Transverse colon (tissue), 4 donors: Measurements from ENCODE around the gene GPSM3. TPM values are rescaled to one million over a fixed set of nuclear protein-coding genes. Genes with fewer than 3 reads are reported as not detected.

Experiments
- DNase-seq: peaks from one replicate; pipeline ENCODE4 v3.0.0-alpha.2; 2019
- H3K27ac ChIP-seq, 4 donors: fragments of 200-600 bp; sonication (generic); 2 replicates each; pipeline ENCODE4 v1.5.1; 2016 to 2018; ENCODE audit warnings: inconsistent platforms in 4 of 4
- H3K27me3 ChIP-seq: fragments of 200-600 bp; sonication (generic); 2 replicates; pipeline ENCODE4 v1.5.1; 2017; ENCODE audit warnings: inconsistent platforms
- H3K36me3 ChIP-seq, 4 donors: fragments of 200-600 bp; sonication (generic); 2 replicates each; pipeline ENCODE4 v1.5.1; 2017 to 2019; ENCODE audit warnings: inconsistent platforms in 4 of 4
- H3K4me1 ChIP-seq, 4 donors: fragments of 200-600 bp; sonication (generic); 2 replicates each; pipeline ENCODE4 v1.5.1; 2017 to 2020; ENCODE audit warnings: inconsistent platforms in 4 of 4
- H3K4me3 ChIP-seq, 4 donors: fragments of 200-600 bp; sonication (generic); 1 replicate in 1 of 4; 2 replicates in 3 of 4; pipeline versions ENCODE4 v1.5.1 to v1.6.1; 2017 to 2019; ENCODE audit warnings: inconsistent platforms in 4 of 4
- H3K9me3 ChIP-seq, 2 donors: fragments of 200-600 bp; sonication (generic); 2 replicates each; pipeline ENCODE4 v1.5.1; 2017 to 2019; ENCODE audit warnings: inconsistent platforms in 2 of 2
- EP300 ChIP-seq: sonication (generic); formaldehyde crosslinking; IDR thresholded peaks from one replicate; pipeline ENCODE4 v1.6.1; 2017; ENCODE audit warnings: antibody characterized with exemption, low read depth
- POLR2A ChIP-seq: fragments of 450-650 bp; IDR thresholded peaks from one replicate; pipeline ENCODE4 v1.6.1; 2016; ENCODE audit warnings: antibody characterized with exemption, mild to moderate bottlenecking, moderate library complexity
- POLR2AphosphoS5 ChIP-seq, 3 donors: sonication (generic); formaldehyde crosslinking; IDR thresholded peaks; one replicate each; pipeline ENCODE4 v1.6.1; 2016; ENCODE audit warnings: antibody characterized with exemption in 3 of 3
- WGBS, 2 donors: methylation state at CpG; one replicate each; pipeline ENCODE4 v1.1.5; 2018; ENCODE audit warnings: low coverage in 1 of 2; 5-methylcytosine and 5-hydroxymethylcytosine counted together
- in situ Hi-C, 4 donors: fragments of 200-750 bp; cut with MboI; loops; one replicate each; pipeline versions ENCODE4 v1.15.0 to v1.15.1; 2017; ENCODE audit warnings: low sequenced_read_pairs in 3 of 4, low pct_ligation_motif_present in 1 of 4, low pct_unique_long_range_greater_than_20kb in 1 of 4
- intact Hi-C: fragments of 100-400 bp; cut with DNase I; formaldehyde crosslinking; loops from one replicate; pipeline ENCODE4 v1.15.1; 2023; ENCODE audit warnings: low total_unique reads
- total RNA-seq, 4 donors: library from RNA; depleted of rRNA; stranded (reverse); fragments of >200 nt; gene quantifications; one replicate each; pipeline ENCODE4 v1.1.0, GENCODE V29; 2016
- TF ChIP-seq, protein P1 (sequence below), 5 experiments: fragments of 200-600 bp in 3 of 5; fragments of 450-650 bp in 2 of 5; sonication (generic) in 3 of 5; IDR thresholded peaks; 1 replicate in 2 of 5; 2 replicates in 3 of 5; pipeline ENCODE4 v1.5.1; 2016 to 2017; ENCODE audit warnings: antibody characterized with exemption in 5 of 5, inconsistent platforms in 3 of 5, mild to moderate bottlenecking in 2 of 5, moderate library complexity in 1 of 5

GPSM3 gene
- total RNA-seq, 4 donors from 2014 or later: 1.00 to 8.6 (median 6.7) TPM

DNA sequence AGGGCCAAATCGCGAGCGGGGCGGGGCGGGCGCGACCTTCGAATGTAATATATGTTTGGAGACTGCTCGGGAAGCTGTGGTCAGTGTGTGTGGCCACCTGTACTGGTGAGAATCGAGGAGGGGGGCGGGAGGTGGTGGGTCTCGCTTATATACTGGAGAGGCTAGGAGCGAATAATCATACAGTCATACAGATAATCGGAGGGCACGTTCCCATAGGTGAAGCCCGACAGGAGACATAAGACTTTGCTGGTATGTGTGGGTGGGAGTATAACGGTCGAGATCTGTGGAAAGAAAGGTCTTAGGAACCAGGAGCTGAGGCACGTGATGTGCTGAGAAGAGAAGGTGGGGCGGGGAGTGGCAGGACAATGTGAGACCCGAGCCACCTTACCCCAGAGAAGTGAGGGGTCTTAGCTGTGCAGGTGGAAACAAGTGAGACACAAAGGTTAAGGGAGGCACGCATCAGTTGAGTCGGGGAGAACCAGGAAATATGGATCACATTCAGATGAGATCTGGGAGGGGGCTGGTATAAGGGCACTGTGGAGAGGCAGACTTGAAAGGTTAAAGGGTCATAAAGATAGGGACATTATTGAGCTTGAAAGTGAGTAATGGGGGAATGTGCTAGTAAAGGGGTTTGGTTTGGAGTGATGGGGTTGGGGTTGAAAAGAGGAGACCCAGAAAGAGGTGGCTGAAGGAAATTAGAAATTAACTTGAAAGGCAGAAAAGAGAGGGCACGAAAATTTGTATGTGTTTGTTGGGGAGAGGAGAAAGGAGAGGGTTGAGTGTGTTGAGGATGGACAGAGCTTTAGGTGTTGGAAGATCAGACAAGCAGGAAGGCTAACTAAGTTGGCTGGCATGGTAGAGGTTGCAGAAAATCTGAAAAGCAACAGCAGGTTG is 13.6 kb downstream of the GPSM3 start:
- no peaks in the 10 kb centered on the region for H3K9me3 ChIP-seq
- DNase-seq: no peak
- peak overlapping the region; percentile 94 to 96 (median 94) for H3K27ac ChIP-seq
- H3K36me3 ChIP-seq: peaks cover 0 to 9% (median 3%) of the 10 kb centered on the region in 4 donors
- in situ Hi-C loops: no loop called here
- peaks cover 25 to 58% (median 37%) of the 10 kb centered on the region in 4 donors for H3K4me1 ChIP-seq
- no peaks in the 10 kb centered on the region for H3K27me3 ChIP-seq
- peak overlapping the region; percentile 41 to 91 (median 84) for H3K4me3 ChIP-seq
- TF ChIP-seq, protein P1, sequence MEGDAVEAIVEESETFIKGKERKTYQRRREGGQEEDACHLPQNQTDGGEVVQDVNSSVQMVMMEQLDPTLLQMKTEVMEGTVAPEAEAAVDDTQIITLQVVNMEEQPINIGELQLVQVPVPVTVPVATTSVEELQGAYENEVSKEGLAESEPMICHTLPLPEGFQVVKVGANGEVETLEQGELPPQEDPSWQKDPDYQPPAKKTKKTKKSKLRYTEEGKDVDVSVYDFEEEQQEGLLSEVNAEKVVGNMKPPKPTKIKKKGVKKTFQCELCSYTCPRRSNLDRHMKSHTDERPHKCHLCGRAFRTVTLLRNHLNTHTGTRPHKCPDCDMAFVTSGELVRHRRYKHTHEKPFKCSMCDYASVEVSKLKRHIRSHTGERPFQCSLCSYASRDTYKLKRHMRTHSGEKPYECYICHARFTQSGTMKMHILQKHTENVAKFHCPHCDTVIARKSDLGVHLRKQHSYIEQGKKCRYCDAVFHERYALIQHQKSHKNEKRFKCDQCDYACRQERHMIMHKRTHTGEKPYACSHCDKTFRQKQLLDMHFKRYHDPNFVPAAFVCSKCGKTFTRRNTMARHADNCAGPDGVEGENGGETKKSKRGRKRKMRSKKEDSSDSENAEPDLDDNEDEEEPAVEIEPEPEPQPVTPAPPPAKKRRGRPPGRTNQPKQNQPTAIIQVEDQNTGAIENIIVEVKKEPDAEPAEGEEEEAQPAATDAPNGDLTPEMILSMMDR (IDR thresholded peaks at IDR 0.05): no peak
- no peak for TF ChIP-seq EP300
- no peak for TF ChIP-seq POLR2AphosphoS5 (IDR thresholded peaks at IDR 0.05)
- TF ChIP-seq POLR2A: no peak
- WGBS, 2 donors: 3 to 8% methylated on average over 8 to 24 of the region's 24 CpGs
- intact Hi-C loops: no loop called here

DNA sequence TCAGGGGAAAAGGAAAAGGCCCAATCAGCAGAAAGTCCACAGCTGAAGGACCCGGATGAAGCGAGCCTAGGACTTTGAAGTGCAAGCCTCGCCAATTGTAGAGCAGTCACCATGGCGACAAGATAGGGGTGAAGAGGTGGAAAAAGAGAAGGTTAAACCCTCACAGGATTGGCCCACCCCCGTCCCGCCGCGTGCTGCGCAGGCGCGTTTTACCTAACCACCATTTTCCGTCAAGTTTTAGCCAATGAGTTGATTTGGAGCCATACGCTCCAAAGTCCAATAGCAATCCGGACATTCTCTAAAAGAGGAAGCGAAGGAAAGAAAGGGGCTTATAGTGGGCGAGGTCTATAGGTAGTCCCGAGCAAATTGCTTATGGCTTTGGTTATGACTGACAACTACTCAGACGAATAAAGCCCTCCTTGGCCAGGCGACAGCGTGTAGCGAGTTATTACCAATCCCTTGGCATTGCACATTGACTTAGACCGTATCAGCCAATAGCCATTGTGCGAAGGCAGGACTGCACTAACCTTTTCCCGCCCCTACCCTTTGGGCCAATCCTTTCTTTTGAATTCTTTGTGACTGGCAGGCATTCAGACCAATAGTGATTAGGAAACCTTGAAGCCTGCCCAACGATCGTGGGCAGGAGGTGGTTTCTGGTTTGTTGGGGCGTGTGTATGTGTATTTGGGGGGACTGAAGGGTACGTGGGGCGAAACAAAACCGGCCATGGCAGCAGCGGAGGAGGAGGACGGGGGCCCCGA is 14.5 kb downstream of the GPSM3 start, which contains the start of gene RNF5:
RNF5 (plus strand) TSS at position 618 of the 759 bp plus-strand sequence; CDS start at position 725, 107 bp downstream.
- Histone ChIP-seq H3K4me1 (peaks cover 25 to 66% (median 37%) of the 10 kb centered on the region in 4 donors), H3K27me3 (no peaks in the 10 kb centered on the region), H3K27ac (peak within 1 kb of the TSS; percentile 94 to 96 (median 94)), H3K9me3 (no peaks in the 10 kb centered on the region), H3K36me3 (peaks cover 0 to 6% (median 2%) of the 10 kb centered on the region in 4 donors), H3K4me3 (peak within 1 kb of the TSS; percentile 41 to 91 (median 84))
- intact Hi-C loops: no loop called here
- whole genome bisulfite sequencing, 2 donors: 0 to 5% methylated on average over 3 to 33 of the region's 33 CpGs
- in situ Hi-C loops: no loop called here
- peak; percentile 97 for DNase-seq
- TF ChIP-seq POLR2A (peak; percentile 69), POLR2AphosphoS5 (IDR thresholded peaks at IDR 0.05) (peak in 2 of 3 donors; percentile 54 to 60), EP300 (no peak)
- TF ChIP-seq, protein P1 (IDR thresholded peaks at IDR 0.05): no peak

DNA sequence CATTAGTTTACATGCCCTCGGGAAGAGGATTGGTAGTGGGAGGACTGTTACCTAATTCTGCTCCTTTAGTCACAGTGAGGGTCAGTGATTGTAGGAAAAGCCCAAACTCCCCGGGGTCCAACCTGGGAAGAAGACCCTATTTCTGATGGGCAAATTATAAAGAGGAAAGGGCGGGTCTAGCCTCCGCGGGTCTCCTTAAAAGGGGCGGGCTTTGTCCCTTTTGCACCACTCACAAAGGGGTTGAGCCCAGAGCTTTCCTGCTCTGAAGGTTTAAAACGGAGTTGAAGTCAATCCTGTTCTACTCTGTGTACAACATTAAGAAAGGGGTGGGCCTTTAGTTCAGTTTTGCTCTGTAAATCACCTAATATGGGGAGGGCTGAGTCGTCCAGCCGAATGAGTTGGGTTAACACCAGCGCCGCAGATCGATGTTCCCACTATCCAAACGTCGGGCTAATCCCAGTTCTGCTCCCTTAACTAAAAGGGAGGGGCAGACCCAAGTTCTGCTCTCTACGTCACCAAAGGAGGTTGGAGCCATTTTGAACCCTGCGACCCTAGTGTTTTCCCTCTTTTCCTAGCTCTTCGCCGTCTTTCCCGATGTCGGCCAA is 15.2 kb downstream of the GPSM3 start:
- H3K36me3 ChIP-seq: peaks cover 0 to 6% (median 2%) of the 10 kb centered on the region in 4 donors
- no peaks in the 10 kb centered on the region for H3K27me3 ChIP-seq
- H3K9me3 ChIP-seq: no peaks in the 10 kb centered on the region
- WGBS, 2 donors: 1 to 7% methylated on average over 10 to 20 of the region's 20 CpGs
- TF ChIP-seq, protein P1 (IDR thresholded peaks at IDR 0.05): no peak
- TF ChIP-seq EP300: no peak
- TF ChIP-seq POLR2AphosphoS5 (IDR thresholded peaks at IDR 0.05): peak; percentile 29 to 77 (median 48)
- peak; percentile 53 for TF ChIP-seq POLR2A
- H3K4me1 ChIP-seq: peaks cover 25 to 68% (median 38%) of the 10 kb centered on the region in 4 donors
- DNase-seq: no peak
- in situ Hi-C loops: no loop called here
- peak overlapping the region; percentile 94 to 96 (median 94) for H3K27ac ChIP-seq
- intact Hi-C loops: no loop called here
- H3K4me3 ChIP-seq: peak overlapping the region; percentile 15 to 91 (median 84)
